Suprapubic skin (tissue), 4 donors: ENCODE measurements around the gene MINAR2. TPM values are rescaled to one million over a fixed set of nuclear protein-coding genes. Genes with fewer than 3 reads are reported as not detected.

ENCODE experiments used
- DNase-seq, 2 donors: peaks; one replicate each; pipeline ENCODE4 v3.0.0-alpha.2; 2019; ENCODE audit warnings: low spot score in 2 of 2
- H3K27ac ChIP-seq: fragments of 200-600 bp; sonication (generic); one replicate; pipeline ENCODE4 v1.5.1; 2019
- H3K27me3 ChIP-seq: fragments of 200-600 bp; sonication (generic); one replicate; pipeline ENCODE4 v1.5.1; 2019
- H3K36me3 ChIP-seq: fragments of 200-600 bp; sonication (generic); one replicate; pipeline ENCODE4 v1.5.1; 2019
- H3K4me1 ChIP-seq: fragments of 200-600 bp; sonication (generic); one replicate; pipeline ENCODE4 v1.5.1; 2019
- H3K4me3 ChIP-seq: fragments of 200-600 bp; sonication (generic); one replicate; pipeline ENCODE4 v1.5.1; 2019; ENCODE audit warnings: mild to moderate bottlenecking
- H3K9me3 ChIP-seq: fragments of 200-600 bp; sonication (generic); one replicate; pipeline ENCODE4 v1.5.1; 2019
- CTCF ChIP-seq, 2 donors: fragments of 200-600 bp in 1 of 2; fragments of 450-650 bp in 1 of 2; sonication (generic) in 1 of 2; IDR thresholded peaks; one replicate each; pipeline ENCODE4 v1.5.1; 2016 to 2019; ENCODE audit warnings: antibody characterized with exemption in 2 of 2, mild to moderate bottlenecking in 1 of 2, moderate library complexity in 1 of 2
- EP300 ChIP-seq: sonication (generic); formaldehyde crosslinking; IDR thresholded peaks from one replicate; pipeline ENCODE4 v1.6.1; 2017; ENCODE audit warnings: antibody characterized with exemption
- POLR2A ChIP-seq, 2 donors: fragments of 450-650 bp; IDR thresholded peaks; one replicate each; pipeline ENCODE4 v1.6.1; 2017; ENCODE audit warnings: antibody characterized with exemption in 2 of 2, mild to moderate bottlenecking in 2 of 2, moderate library complexity in 2 of 2
- POLR2AphosphoS5 ChIP-seq, 3 donors: sonication (generic); formaldehyde crosslinking; IDR thresholded peaks; one replicate each; pipeline ENCODE4 v1.6.1; 2017; ENCODE audit warnings: antibody characterized with exemption in 3 of 3
- WGBS: methylation state at CpG from one replicate; pipeline ENCODE4 v1.1.5; 2018; 5-methylcytosine and 5-hydroxymethylcytosine counted together
- total RNA-seq, 4 donors: library from RNA; depleted of rRNA; stranded (reverse); fragments of >200 nt; gene quantifications; one replicate each; pipeline ENCODE4 v1.1.0, GENCODE V29; 2016

The MINAR2 gene
- total RNA-seq, 4 donors from 2014 or later, result not detected

GRCh38 chr5:129718471-129719090 lies 29.3 kb upstream of the MINAR2 start:
- TF ChIP-seq CTCF (IDR thresholded peaks at IDR 0.05) (no peak), POLR2AphosphoS5 (IDR thresholded peaks at IDR 0.05) (no peak), POLR2A (IDR thresholded peaks at IDR 0.05) (no peak), EP300 (no peak)
- H3K4me3 ChIP-seq, result no peak overlapping the region
- no peaks in the 10 kb centered on the region for H3K4me1 ChIP-seq
- no peaks in the 10 kb centered on the region for H3K27me3 ChIP-seq
- 41% methylated on average over 1 of the region's 1 CpG for WGBS
- no peaks in the 10 kb centered on the region for H3K36me3 ChIP-seq
- H3K27ac ChIP-seq, result no peak overlapping the region
- no peak for DNase-seq
- H3K9me3 ChIP-seq, result no peaks in the 10 kb centered on the region

- 34% methylated on average over 2 of the region's 2 CpGs for WGBS
- Histone ChIP-seq H3K27me3 (no peaks in the 10 kb centered on the region), H3K27ac (no peak overlapping the region), H3K4me1 (no peaks in the 10 kb centered on the region), H3K9me3 (no peaks in the 10 kb centered on the region), H3K36me3 (no peaks in the 10 kb centered on the region), H3K4me3 (no peak overlapping the region)
- TF ChIP-seq POLR2A (IDR thresholded peaks at IDR 0.05) (no peak), CTCF (IDR thresholded peaks at IDR 0.05) (no peak), EP300 (no peak), POLR2AphosphoS5 (IDR thresholded peaks at IDR 0.05) (no peak)
- no peak for DNase-seq
Measured at GRCh38 chr5:129724222-129724621, 23.7 kb upstream of the MINAR2 start.

- no peak for DNase-seq
- H3K9me3 ChIP-seq, result no peaks in the 10 kb centered on the region
- 85% methylated on average over 4 of the region's 4 CpGs for WGBS
- H3K4me3 ChIP-seq, result no peak overlapping the region
- no peaks in the 10 kb centered on the region for H3K36me3 ChIP-seq
- no peaks in the 10 kb centered on the region for H3K4me1 ChIP-seq
- no peak overlapping the region for H3K27ac ChIP-seq
- H3K27me3 ChIP-seq, result no peaks in the 10 kb centered on the region
- no peak for TF ChIP-seq POLR2A (IDR thresholded peaks at IDR 0.05)
- no peak for TF ChIP-seq POLR2AphosphoS5 (IDR thresholded peaks at IDR 0.05)
- TF ChIP-seq EP300, result no peak
- no peak for TF ChIP-seq CTCF (IDR thresholded peaks at IDR 0.05)
Measured at GRCh38 chr5:129724647-129725046, 23.2 kb upstream of the MINAR2 start.

GRCh38 chr5:129739773-129740172 lies 8.1 kb upstream of the MINAR2 start:
- DNase-seq, result no peak
- no peaks in the 10 kb centered on the region for H3K36me3 ChIP-seq
- TF ChIP-seq EP300, result no peak
- no peak for TF ChIP-seq CTCF (IDR thresholded peaks at IDR 0.05)
- H3K4me1 ChIP-seq, result no peaks in the 10 kb centered on the region
- H3K27me3 ChIP-seq, result no peaks in the 10 kb centered on the region
- no peak overlapping the region for H3K27ac ChIP-seq
- WGBS, result 78% methylated on average over 2 of the region's 2 CpGs
- no peaks in the 10 kb centered on the region for H3K9me3 ChIP-seq
- H3K4me3 ChIP-seq, result no peak overlapping the region

- TF ChIP-seq POLR2AphosphoS5 (IDR thresholded peaks at IDR 0.05), result no peak
- TF ChIP-seq CTCF (IDR thresholded peaks at IDR 0.05), result no peak
- WGBS, result 79% methylated on average over 2 of the region's 2 CpGs
- no peak for DNase-seq
- H3K4me3 ChIP-seq, result no peak overlapping the region
- no peaks in the 10 kb centered on the region for H3K27me3 ChIP-seq
- no peaks in the 10 kb centered on the region for H3K36me3 ChIP-seq
- H3K27ac ChIP-seq, result no peak overlapping the region
- no peaks in the 10 kb centered on the region for H3K4me1 ChIP-seq
- H3K9me3 ChIP-seq, result no peaks in the 10 kb centered on the region
Measured at GRCh38 chr5:129743541-129744187, 4.2 kb upstream of the MINAR2 start.
